Transverse colon (tissue), 4 donors: ENCODE data around the gene FAM53A. TPM values are rescaled to one million over a fixed set of nuclear protein-coding genes. Genes with fewer than 3 reads are reported as not detected.

ENCODE experiments used
- DNase-seq: peaks from one replicate; pipeline ENCODE4 v3.0.0-alpha.2; 2019
- H3K27ac ChIP-seq, 4 donors: fragments of 200-600 bp; sonication (generic); 2 replicates each; pipeline ENCODE4 v1.5.1; 2016 to 2018; ENCODE audit warnings: inconsistent platforms in 4 of 4
- H3K27me3 ChIP-seq: fragments of 200-600 bp; sonication (generic); 2 replicates; pipeline ENCODE4 v1.5.1; 2017; ENCODE audit warnings: inconsistent platforms
- H3K36me3 ChIP-seq, 4 donors: fragments of 200-600 bp; sonication (generic); 2 replicates each; pipeline ENCODE4 v1.5.1; 2017 to 2019; ENCODE audit warnings: inconsistent platforms in 4 of 4
- H3K4me1 ChIP-seq, 4 donors: fragments of 200-600 bp; sonication (generic); 2 replicates each; pipeline ENCODE4 v1.5.1; 2017 to 2020; ENCODE audit warnings: inconsistent platforms in 4 of 4
- H3K4me3 ChIP-seq, 4 donors: fragments of 200-600 bp; sonication (generic); 1 replicate in 1 of 4; 2 replicates in 3 of 4; pipeline versions ENCODE4 v1.5.1 to v1.6.1; 2017 to 2019; ENCODE audit warnings: inconsistent platforms in 4 of 4
- H3K9me3 ChIP-seq, 2 donors: fragments of 200-600 bp; sonication (generic); 2 replicates each; pipeline ENCODE4 v1.5.1; 2017 to 2019; ENCODE audit warnings: inconsistent platforms in 2 of 2
- CTCF ChIP-seq, 5 experiments: fragments of 200-600 bp in 3 of 5; fragments of 450-650 bp in 2 of 5; sonication (generic) in 3 of 5; IDR thresholded peaks; 1 replicate in 2 of 5; 2 replicates in 3 of 5; pipeline ENCODE4 v1.5.1; 2016 to 2017; ENCODE audit warnings: antibody characterized with exemption in 5 of 5, inconsistent platforms in 3 of 5, mild to moderate bottlenecking in 2 of 5, moderate library complexity in 1 of 5
- EP300 ChIP-seq: sonication (generic); formaldehyde crosslinking; IDR thresholded peaks from one replicate; pipeline ENCODE4 v1.6.1; 2017; ENCODE audit warnings: antibody characterized with exemption, low read depth
- POLR2A ChIP-seq: fragments of 450-650 bp; IDR thresholded peaks from one replicate; pipeline ENCODE4 v1.6.1; 2016; ENCODE audit warnings: antibody characterized with exemption, mild to moderate bottlenecking, moderate library complexity
- POLR2AphosphoS5 ChIP-seq, 3 donors: sonication (generic); formaldehyde crosslinking; IDR thresholded peaks; one replicate each; pipeline ENCODE4 v1.6.1; 2016; ENCODE audit warnings: antibody characterized with exemption in 3 of 3
- WGBS, 2 donors: methylation state at CpG; one replicate each; pipeline ENCODE4 v1.1.5; 2018; ENCODE audit warnings: low coverage in 1 of 2; 5-methylcytosine and 5-hydroxymethylcytosine counted together
- in situ Hi-C, 4 donors: fragments of 200-750 bp; cut with MboI; loops; one replicate each; pipeline versions ENCODE4 v1.15.0 to v1.15.1; 2017; ENCODE audit warnings: low sequenced_read_pairs in 3 of 4, low pct_ligation_motif_present in 1 of 4, low pct_unique_long_range_greater_than_20kb in 1 of 4
- intact Hi-C: fragments of 100-400 bp; cut with DNase I; formaldehyde crosslinking; loops from one replicate; pipeline ENCODE4 v1.15.1; 2023; ENCODE audit warnings: low total_unique reads
- total RNA-seq, 4 donors: library from RNA; depleted of rRNA; stranded (reverse); fragments of >200 nt; gene quantifications; one replicate each; pipeline ENCODE4 v1.1.0, GENCODE V29; 2016

The FAM53A gene
- total RNA-seq, 4 donors from 2014 or later, result 1.4 to 32.9 (median 2.7) TPM

GRCh38 chr4:1635464-1635863 lies 48.6 kb downstream of the FAM53A start:
- H3K27me3 ChIP-seq, result peaks cover 13% of the 10 kb centered on the region
- no peak overlapping the region for H3K4me3 ChIP-seq
- 81 to 84% methylated on average over 5 to 7 of the region's 7 CpGs for WGBS, 2 donors
- H3K4me1 ChIP-seq, result no peaks in the 10 kb centered on the region
- no peak overlapping the region for H3K27ac ChIP-seq
- TF ChIP-seq POLR2AphosphoS5 (IDR thresholded peaks at IDR 0.05), result no peak
- TF ChIP-seq EP300, result no peak
- TF ChIP-seq CTCF (IDR thresholded peaks at IDR 0.05), result no peak
- no peak for TF ChIP-seq POLR2A
- no peaks in the 10 kb centered on the region for H3K36me3 ChIP-seq
- H3K9me3 ChIP-seq, result no peaks in the 10 kb centered on the region
- in situ Hi-C loops (loop anchor here in 1 of 4 donors (25.0 kb wide), 1 partner anchor 273 kb away; no protein-coding TSS in a partner anchor), intact Hi-C loops (no loop called here)
- no peak for DNase-seq

GRCh38 chr4:1633993-1634392 lies 50.1 kb downstream of the FAM53A start:
- intact Hi-C loops, result no loop called here
- 32% methylated on average over 7 of the region's 7 CpGs; no CpG with 5 or more reads in 1 of the 2 donors for WGBS, 2 donors

GRCh38 chr4:1632109-1633104 lies 51.7 kb downstream of the FAM53A start:
- TF ChIP-seq POLR2AphosphoS5 (IDR thresholded peaks at IDR 0.05) (no peak), POLR2A (no peak), EP300 (no peak), CTCF (IDR thresholded peaks at IDR 0.05) (no peak)
- Histone ChIP-seq H3K4me3 (no peak overlapping the region), H3K4me1 (no peaks in the 10 kb centered on the region), H3K9me3 (no peaks in the 10 kb centered on the region), H3K36me3 (no peaks in the 10 kb centered on the region), H3K27ac (no peak overlapping the region), H3K27me3 (peaks cover 13% of the 10 kb centered on the region)
- 60 to 70% methylated on average over 8 to 32 of the region's 32 CpGs for WGBS, 2 donors
- intact Hi-C loops, result no loop called here
- no peak for DNase-seq
- in situ Hi-C loops, result loop anchor here in 1 of 4 donors (25.0 kb wide), 1 partner anchor 270 kb away; no protein-coding TSS in a partner anchor

More at GRCh38 chr4:1633993-1634392, 50.1 kb downstream of the FAM53A start:
- in situ Hi-C loops, result loop anchor here in 1 of 4 donors (25.0 kb wide), 1 partner anchor 272 kb away; no protein-coding TSS in a partner anchor
- Histone ChIP-seq H3K4me3 (no peak overlapping the region), H3K27me3 (peaks cover 13% of the 10 kb centered on the region), H3K27ac (no peak overlapping the region), H3K9me3 (no peaks in the 10 kb centered on the region), H3K4me1 (no peaks in the 10 kb centered on the region), H3K36me3 (no peaks in the 10 kb centered on the region)
- no peak for TF ChIP-seq EP300
- no peak for TF ChIP-seq POLR2AphosphoS5 (IDR thresholded peaks at IDR 0.05)
- TF ChIP-seq POLR2A, result no peak
- no peak for TF ChIP-seq CTCF (IDR thresholded peaks at IDR 0.05)
- DNase-seq, result no peak

- H3K4me3 ChIP-seq, result no peak overlapping the region
- in situ Hi-C loops, result loop anchor here in 1 of 4 donors (25.0 kb wide), 1 partner anchor 269 kb away; no protein-coding TSS in a partner anchor
- no peak overlapping the region for H3K27ac ChIP-seq
- H3K27me3 ChIP-seq, result peaks cover 13% of the 10 kb centered on the region
- intact Hi-C loops, result no loop called here
- no peak for TF ChIP-seq POLR2A
- H3K9me3 ChIP-seq, result no peaks in the 10 kb centered on the region
- no peaks in the 10 kb centered on the region for H3K4me1 ChIP-seq
- no peaks in the 10 kb centered on the region for H3K36me3 ChIP-seq
- DNase-seq, result no peak
- 80 to 100% methylated on average over 3 to 8 of the region's 9 CpGs for WGBS, 2 donors
These were observed 53.0 kb downstream of the FAM53A start for GRCh38 chr4:1631136-1631535.
